RCC 7860 (cell line): ENCODE data around the gene FKBP1A.
"Not testable (repeated sequence)": the region's sequence is repeated elsewhere in the genome, so short reads cannot be mapped to it uniquely, and the experiment has no call there.

ENCODE experiments used
- DNase-seq: peaks from one replicate; pipeline ENCODE4 v3.0.0-alpha.2; 2015; ENCODE audit warnings: low spot score
- FAIRE-seq: peaks from 2 replicates; lab custom pipeline; 2012; peaks lifted over from hg19 to GRCh38; lab: Jason Lieb, UNC

The FKBP1A gene

DNA sequence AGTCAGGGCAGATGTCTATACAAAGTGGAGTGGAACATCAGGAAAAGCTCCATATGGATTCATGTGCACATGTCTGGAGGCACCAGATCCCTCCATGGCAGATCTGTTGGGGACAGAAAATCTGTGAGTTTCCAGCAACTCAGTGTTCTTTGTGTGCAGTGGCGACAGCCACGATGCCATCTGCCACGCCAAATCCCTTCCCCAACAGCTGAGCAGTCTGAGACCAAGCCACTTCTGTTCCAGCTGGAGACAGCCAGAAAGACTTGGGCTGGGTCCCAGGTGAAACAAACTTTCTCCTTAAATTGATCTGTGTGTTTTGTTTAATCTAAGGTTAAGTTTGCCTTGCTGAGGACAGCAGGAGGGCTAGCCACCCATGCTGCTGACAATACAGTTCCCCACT lies 22.9 kb downstream of the FKBP1A start:
- no peak for FAIRE-seq

GRCh38 chr20:1368448-1369199 lies 24.2 kb downstream of the FKBP1A start:
- FAIRE-seq (no peak), DNase-seq (no peak)

More for the DNA sequence above, 22.9 kb downstream of the FKBP1A start:
- DNase-seq = no peak

DNA sequence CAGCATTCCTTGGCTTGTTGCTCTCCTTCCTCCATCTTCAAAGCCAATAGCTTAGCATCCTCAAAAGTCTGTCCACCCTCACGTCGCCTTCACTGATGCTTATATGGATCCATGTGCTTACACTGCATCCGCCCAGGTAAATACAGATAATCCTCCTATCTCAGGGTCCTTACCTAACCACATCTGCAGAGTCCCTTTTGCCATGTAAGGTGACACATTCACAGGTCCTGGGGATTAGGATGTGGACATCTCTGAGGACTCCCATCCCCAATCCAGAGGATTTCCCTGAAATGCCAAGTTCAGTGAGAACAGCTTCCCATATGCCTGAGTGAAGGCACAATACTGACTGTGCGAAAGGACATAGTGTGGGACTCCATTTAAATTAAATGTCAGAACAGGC lies 25.4 kb downstream of the FKBP1A start:
- DNase-seq (no peak), FAIRE-seq (no peak)

- no peak for DNase-seq
- FAIRE-seq = no peak
Observed at GRCh38 chr20:1364106-1364505, 28.7 kb downstream of the FKBP1A start.

DNA sequence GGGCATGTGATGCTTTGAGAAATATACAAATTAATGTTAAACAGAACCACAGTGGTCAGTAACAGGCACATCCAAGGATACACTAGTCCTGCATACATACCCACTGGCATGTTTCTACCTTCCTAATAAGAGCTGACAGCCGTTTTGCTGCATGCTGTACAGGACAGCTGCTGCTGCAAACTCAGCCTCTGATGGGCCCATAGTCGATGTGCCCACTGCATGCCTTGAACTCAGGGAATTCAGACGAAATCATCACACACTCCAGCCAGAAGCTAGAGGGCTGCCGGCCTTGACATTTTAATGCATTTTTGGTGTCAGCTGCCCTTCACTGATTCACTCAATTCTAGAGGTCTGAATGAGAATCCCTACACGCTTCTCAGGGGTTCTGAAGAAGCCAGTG lies 29.3 kb downstream of the FKBP1A start:
- FAIRE-seq (no peak), DNase-seq (no peak)

GRCh38 chr20:1362484-1362883 lies 30.4 kb downstream of the FKBP1A start:
- no peak for FAIRE-seq
- no peak for DNase-seq

DNA sequence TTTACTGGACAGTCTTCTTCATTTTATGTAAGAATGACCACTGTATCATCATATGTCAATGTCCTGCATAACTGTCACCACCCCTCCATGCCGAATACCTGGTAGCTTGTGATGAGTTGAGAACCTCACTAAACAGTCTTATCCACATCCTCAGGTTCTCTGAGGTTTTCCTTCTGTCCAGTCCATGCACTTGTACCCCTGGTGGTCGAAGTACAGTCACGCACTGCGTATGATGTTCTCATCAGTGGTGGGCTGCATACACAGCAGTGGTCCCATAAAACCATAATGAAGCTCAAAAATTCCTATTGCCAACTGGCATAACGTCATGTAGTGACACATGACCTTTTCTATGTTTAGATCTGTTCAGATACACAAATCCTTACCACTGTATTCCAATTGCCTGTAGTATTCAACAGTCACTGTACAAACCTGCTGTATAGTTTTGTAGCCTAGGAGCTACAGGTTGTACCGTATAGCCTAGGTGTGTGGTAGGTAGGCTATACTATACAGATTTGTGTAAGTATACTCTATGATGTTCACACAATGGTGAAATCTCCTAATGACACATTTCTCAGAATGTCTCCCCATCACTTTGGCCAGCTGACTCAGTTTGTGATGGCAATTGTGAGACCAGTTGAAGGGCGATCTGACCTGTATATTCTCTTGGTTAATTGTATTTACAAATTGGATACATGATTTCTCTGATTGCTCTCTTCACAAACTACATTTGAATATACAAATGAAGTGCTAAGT lies 32.6 kb downstream of the FKBP1A start:
- DNase-seq (no peak), FAIRE-seq (no peak)

- FAIRE-seq = peak; percentile 79
Observed at GRCh38 chr20:1357921-1358671, 34.8 kb downstream of the FKBP1A start.

GRCh38 chr20:1353956-1354355 lies 38.9 kb downstream of the FKBP1A start:
- no peak for DNase-seq
- no peak for FAIRE-seq

More at GRCh38 chr20:1357921-1358671, 34.8 kb downstream of the FKBP1A start:
- DNase-seq = peak; percentile 27

- no peak for FAIRE-seq
Observed at GRCh38 chr20:1346315-1346969, 46.4 kb downstream of the FKBP1A start.

GRCh38 chr20:1345756-1346093 lies 47.1 kb downstream of the FKBP1A start:
- no peak for DNase-seq
- FAIRE-seq = no peak

More at GRCh38 chr20:1346315-1346969, 46.4 kb downstream of the FKBP1A start:
- no peak for DNase-seq

DNA sequence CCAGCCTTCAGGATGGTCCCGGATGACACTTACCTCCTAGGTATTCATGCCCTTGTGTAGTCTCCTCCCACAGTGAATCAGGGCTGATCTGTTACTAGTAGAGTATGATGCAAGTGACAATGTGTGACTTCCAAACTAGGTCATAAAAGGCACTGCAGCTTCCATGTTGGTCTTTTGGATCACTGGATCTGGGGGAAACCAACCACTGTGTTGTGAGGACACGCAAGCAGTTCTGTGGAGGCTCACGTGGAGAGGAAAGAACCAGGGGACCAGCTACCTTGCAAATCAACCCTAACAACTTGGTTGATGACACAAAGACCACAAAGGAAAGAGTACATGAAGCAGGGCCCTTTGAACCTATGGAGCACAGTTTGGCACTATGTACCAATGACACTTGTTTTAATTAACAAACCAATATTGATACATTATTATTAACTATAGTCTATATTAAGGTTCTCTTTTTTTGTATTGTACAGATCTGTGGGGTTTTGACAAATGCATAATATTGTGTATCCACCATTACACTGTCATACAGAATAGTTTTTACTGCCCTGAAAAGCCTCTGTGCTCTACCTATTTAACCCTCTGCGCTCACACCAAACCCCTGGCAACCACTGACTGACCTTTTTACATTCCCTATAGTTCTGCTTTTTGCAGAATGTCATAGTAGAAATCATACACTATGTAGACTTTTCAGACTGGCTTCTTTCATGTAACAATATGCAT lies 47.7 kb downstream of the FKBP1A start:
- FAIRE-seq (no peak), DNase-seq (no peak)

DNA sequence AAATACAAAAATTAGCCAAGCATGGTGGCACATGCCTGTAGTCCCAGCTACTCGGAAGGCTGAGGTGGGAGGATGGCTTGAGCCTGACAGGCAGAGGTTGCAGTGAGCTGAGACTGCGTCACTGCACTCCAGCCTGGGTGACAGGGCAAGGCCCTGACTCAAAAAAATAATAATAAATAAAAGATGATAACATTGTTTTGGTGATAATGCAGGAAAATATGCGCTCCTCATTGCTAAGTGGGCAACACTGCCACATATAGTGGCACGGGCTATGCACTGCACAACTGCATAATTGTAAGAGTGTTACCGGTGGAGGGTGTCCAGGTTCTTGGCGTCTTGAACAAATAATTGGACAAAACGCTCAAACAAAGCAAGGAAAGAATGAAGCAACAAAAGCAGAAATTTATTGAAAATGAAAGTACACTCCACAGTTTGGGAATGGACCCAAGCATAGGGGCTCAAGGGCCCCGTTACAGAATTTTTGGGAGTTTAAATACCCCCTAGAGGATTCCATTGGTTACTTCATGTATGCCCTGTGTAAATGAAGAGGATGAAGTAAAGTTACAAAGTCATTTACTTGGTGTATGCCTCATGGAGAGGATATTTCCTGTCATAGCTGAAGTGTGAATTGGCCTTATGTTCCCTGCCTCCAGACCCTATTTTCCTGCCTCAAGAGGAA lies 49.3 kb downstream of the FKBP1A start:
- not testable (repeated sequence) for DNase-seq, FAIRE-seq

DNA sequence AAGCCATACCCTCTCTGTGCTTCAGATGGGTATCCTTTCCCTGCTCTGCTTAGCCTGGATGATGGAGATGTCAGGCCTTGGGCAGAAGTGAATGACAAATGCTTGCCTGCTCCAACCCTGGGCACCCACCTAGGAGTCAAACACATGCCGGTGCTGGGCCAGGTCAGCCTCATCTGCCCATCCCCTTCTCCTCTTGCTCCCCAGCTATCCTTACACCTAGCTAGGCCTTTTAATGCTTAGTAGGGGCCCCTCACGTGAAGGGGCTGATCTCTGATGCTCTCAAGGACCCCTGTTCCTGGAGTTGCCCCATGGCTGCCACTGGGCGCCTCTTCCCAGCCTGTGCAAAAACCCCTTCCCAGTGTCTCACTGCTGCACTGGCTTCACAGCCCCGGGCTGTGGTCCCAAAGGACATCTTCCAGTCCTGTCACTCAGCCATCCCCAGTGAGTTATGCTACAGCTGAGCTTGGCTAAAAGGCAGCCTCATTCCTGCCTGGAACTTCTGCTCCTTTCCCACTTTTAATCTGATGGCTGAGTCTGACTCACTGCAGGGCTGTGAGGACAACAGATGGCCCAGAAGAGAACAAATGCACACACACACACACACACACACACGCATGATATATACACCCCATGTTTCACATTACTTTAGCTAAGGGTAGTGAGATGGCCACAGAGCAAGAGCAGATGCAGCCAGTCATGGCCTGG lies 51.1 kb downstream of the FKBP1A start:
- FAIRE-seq (no peak), DNase-seq (no peak)

GRCh38 chr20:1338801-1339200 lies 54.1 kb downstream of the FKBP1A start:
- no peak for DNase-seq
- FAIRE-seq = no peak

- FAIRE-seq = no peak
- no peak for DNase-seq
Observed at GRCh38 chr20:1338096-1338495, 54.8 kb downstream of the FKBP1A start.

- FAIRE-seq = no peak
- DNase-seq = no peak
Observed at GRCh38 chr20:1337441-1337840, 55.4 kb downstream of the FKBP1A start.

- no peak for DNase-seq
- no peak for FAIRE-seq
Observed at GRCh38 chr20:1336699-1337367, 56.0 kb downstream of the FKBP1A start.
